ENCODE results near the gene ASS1. TPM values are rescaled to one million over a fixed set of nuclear protein-coding genes. Genes with fewer than 3 reads are reported as not detected.

The ASS1 gene
- total RNA-seq, 1 donor from 2014 or later = 3.1 TPM

DNA sequence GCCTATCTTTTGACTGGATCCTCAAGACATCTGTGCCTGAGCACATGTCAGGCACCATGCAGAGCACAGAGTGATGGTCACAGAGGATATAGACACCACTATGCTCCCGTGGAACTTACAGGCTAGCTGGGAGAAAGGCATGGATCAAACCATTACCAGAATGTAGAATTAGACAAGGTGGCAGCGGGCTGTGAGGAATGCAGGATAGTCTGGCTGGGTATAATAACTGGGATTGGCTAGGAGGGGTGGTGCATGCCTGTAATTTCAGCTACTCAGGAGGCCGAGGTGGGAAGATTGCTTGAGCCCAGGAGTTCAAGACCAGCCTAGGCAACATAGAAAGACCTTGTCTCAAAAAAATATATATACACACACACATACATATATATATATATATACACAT is 50.3 kb downstream of the ASS1 start:
- Mint-ChIP-seq H3K27ac (ENCODE audit: unreplicated experiment) (no peak overlapping the region), H3K4me1 (ENCODE audit: unreplicated experiment) (no peaks in the 10 kb centered on the region), H3K4me3 (ENCODE audit: unreplicated experiment) (no peak overlapping the region), H3K27me3 (ENCODE audit: unreplicated experiment) (peaks cover 6% of the 10 kb centered on the region), H3K9me3 (ENCODE audit: unreplicated experiment) (no peaks in the 10 kb centered on the region), H3K36me3 (ENCODE audit: low read depth, unreplicated experiment) (no peaks in the 10 kb centered on the region)
- TF ChIP-seq, protein P1, sequence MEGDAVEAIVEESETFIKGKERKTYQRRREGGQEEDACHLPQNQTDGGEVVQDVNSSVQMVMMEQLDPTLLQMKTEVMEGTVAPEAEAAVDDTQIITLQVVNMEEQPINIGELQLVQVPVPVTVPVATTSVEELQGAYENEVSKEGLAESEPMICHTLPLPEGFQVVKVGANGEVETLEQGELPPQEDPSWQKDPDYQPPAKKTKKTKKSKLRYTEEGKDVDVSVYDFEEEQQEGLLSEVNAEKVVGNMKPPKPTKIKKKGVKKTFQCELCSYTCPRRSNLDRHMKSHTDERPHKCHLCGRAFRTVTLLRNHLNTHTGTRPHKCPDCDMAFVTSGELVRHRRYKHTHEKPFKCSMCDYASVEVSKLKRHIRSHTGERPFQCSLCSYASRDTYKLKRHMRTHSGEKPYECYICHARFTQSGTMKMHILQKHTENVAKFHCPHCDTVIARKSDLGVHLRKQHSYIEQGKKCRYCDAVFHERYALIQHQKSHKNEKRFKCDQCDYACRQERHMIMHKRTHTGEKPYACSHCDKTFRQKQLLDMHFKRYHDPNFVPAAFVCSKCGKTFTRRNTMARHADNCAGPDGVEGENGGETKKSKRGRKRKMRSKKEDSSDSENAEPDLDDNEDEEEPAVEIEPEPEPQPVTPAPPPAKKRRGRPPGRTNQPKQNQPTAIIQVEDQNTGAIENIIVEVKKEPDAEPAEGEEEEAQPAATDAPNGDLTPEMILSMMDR (IDR thresholded peaks at IDR 0.05; ENCODE audit: unreplicated experiment) = no peak
- no peak for DNase-seq (ENCODE audit: low spot score)

DNA sequence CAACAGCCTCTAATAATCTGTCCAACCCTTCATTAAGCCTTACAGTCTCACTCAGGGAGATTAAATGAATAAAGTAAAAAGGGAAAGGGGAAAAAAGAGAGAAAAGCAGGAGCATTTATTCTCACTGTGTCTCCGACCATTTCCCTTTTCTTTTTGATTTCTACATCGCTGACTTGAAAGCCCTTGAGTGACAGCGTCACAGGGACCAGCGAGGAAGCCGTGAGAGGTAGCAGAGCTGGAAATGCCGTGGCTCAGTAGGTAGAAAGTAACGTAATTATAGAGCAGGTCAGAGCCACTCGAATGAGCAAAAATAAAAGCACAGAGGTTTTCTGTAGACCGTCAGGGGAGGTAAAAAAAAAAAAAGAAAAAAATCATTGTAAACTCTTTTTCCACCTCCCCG is 52.4 kb downstream of the ASS1 start:
- Mint-ChIP-seq H3K9me3 (ENCODE audit: unreplicated experiment) (no peaks in the 10 kb centered on the region), H3K4me1 (ENCODE audit: unreplicated experiment) (no peaks in the 10 kb centered on the region), H3K27ac (ENCODE audit: unreplicated experiment) (no peak overlapping the region), H3K27me3 (ENCODE audit: unreplicated experiment) (peaks cover 3% of the 10 kb centered on the region), H3K36me3 (ENCODE audit: low read depth, unreplicated experiment) (no peaks in the 10 kb centered on the region), H3K4me3 (ENCODE audit: unreplicated experiment) (no peak overlapping the region)
- no peak for DNase-seq (ENCODE audit: low spot score)
- TF ChIP-seq, protein P1 (IDR thresholded peaks at IDR 0.05; ENCODE audit: unreplicated experiment) = no peak

- no peak for DNase-seq (ENCODE audit: low spot score)
- H3K4me3 Mint-ChIP-seq (ENCODE audit: unreplicated experiment) = no peak overlapping the region
- H3K4me1 Mint-ChIP-seq (ENCODE audit: unreplicated experiment) = no peaks in the 10 kb centered on the region
- H3K27me3 Mint-ChIP-seq (ENCODE audit: unreplicated experiment) = peaks cover 3% of the 10 kb centered on the region
- H3K27ac Mint-ChIP-seq (ENCODE audit: unreplicated experiment) = no peak overlapping the region
- TF ChIP-seq, protein P1 (IDR thresholded peaks at IDR 0.05; ENCODE audit: unreplicated experiment) = no peak
- H3K9me3 Mint-ChIP-seq (ENCODE audit: unreplicated experiment) = no peaks in the 10 kb centered on the region
- H3K36me3 Mint-ChIP-seq (ENCODE audit: low read depth, unreplicated experiment) = no peaks in the 10 kb centered on the region
These were observed 53.6 kb downstream of the ASS1 start for GRCh38 chr9:130498298-130498917.

DNA sequence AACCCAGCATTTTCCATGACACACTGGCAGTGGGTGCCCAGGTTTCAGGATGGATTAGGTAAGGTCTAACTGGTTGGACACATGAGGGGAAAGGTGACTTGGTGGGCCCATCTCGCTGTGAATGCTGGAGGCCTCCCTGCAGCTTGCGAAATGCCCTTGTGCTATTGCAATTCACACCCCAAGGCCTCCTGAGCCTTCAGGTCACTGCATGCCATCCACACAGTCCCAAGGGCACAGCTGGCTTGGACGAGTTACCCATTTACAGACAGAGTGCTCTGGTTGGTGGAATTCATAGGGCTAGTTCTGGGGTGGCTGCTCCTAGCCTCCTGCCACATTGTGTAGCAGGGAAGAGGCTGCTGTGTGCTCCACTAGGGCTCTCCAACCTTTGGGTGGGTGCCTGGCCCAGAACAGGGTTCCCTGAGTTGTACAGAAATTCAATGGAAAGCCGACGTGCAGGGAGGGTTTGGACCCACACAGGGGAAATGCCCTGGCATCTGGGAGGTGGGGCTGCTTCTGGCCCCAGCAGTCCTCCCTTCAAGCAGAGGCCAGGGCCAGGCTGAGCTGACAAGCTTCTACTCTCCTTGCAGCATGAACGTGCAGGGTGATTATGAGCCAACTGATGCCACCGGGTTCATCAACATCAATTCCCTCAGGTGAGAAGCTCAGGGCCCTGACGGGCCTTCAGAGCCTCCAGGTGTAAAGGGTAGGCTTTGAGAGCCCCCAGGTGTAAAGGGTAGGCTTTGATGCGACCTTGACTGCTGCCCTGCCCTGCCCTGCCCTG is 54.3 kb downstream of the ASS1 start:
- no peaks in the 10 kb centered on the region for H3K9me3 Mint-ChIP-seq (ENCODE audit: unreplicated experiment)

More for the DNA sequence above, 54.3 kb downstream of the ASS1 start:
- H3K27ac Mint-ChIP-seq (ENCODE audit: unreplicated experiment) = no peak overlapping the region
- TF ChIP-seq, protein P1 (IDR thresholded peaks at IDR 0.05; ENCODE audit: unreplicated experiment) = no peak
- H3K4me3 Mint-ChIP-seq (ENCODE audit: unreplicated experiment) = no peak overlapping the region
- no peak for DNase-seq (ENCODE audit: low spot score)
- no peaks in the 10 kb centered on the region for H3K4me1 Mint-ChIP-seq (ENCODE audit: unreplicated experiment)
- H3K27me3 Mint-ChIP-seq (ENCODE audit: unreplicated experiment) = peaks cover 3% of the 10 kb centered on the region
- H3K36me3 Mint-ChIP-seq (ENCODE audit: low read depth, unreplicated experiment) = no peaks in the 10 kb centered on the region
